ENCODE results near the gene PTPN5. TPM values are rescaled to one million over a fixed set of nuclear protein-coding genes. Genes with fewer than 3 reads are reported as not detected.

Gene PTPN5
- total RNA-seq, 2 experiments from 2014 or later, result not detected

DNA sequence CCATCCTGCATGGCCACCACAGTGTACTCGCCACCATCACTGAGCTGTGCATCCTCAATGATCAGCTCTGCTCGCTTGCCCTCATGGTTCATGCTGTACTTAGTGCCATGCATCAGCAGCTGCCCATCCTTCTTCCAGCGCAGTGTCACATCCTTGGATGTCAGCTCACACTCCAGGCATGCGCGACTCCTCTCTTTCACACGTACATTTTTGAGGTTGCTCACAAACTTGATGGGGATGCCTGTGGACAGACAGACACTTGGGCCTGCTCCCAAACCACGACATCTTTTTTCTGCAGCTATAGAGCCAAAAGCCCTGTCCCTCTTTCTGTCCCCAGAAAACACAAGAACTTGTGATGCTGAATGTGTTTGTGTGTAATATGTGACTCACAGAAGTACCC is 76.1 kb downstream of the PTPN5 start:
- no peaks in the 10 kb centered on the region for H3K79me2 ChIP-seq (ENCODE audit: insufficient read depth, low read depth, low read length)
- no peaks in the 10 kb centered on the region for H3K9me2 ChIP-seq (ENCODE audit: insufficient read depth, low read length)
- POLR2A ChIA-PET, result no interaction called here
- no peak for DNase-seq (ENCODE audit: low spot score)
- intact Hi-C loops (cut with micrococcal nuclease; ENCODE audit: unreplicated experiment), result no loop called here
- no peaks in the 10 kb centered on the region for H4K20me1 ChIP-seq (ENCODE audit: insufficient read depth, low read length)
- no peak overlapping the region for H3K4me2 ChIP-seq (ENCODE audit: low read length)
- no peaks in the 10 kb centered on the region for H3K9me3 ChIP-seq (ENCODE audit: low read length)
- TF ChIP-seq, protein P1, sequence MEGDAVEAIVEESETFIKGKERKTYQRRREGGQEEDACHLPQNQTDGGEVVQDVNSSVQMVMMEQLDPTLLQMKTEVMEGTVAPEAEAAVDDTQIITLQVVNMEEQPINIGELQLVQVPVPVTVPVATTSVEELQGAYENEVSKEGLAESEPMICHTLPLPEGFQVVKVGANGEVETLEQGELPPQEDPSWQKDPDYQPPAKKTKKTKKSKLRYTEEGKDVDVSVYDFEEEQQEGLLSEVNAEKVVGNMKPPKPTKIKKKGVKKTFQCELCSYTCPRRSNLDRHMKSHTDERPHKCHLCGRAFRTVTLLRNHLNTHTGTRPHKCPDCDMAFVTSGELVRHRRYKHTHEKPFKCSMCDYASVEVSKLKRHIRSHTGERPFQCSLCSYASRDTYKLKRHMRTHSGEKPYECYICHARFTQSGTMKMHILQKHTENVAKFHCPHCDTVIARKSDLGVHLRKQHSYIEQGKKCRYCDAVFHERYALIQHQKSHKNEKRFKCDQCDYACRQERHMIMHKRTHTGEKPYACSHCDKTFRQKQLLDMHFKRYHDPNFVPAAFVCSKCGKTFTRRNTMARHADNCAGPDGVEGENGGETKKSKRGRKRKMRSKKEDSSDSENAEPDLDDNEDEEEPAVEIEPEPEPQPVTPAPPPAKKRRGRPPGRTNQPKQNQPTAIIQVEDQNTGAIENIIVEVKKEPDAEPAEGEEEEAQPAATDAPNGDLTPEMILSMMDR (conservative IDR thresholded peaks at IDR 0.05; ENCODE audit: low read length), result no peak
- no peak for TF ChIP-seq EZH2phosphoT487 (IDR thresholded peaks at IDR 0.05; ENCODE audit: borderline replicate concordance, low read depth, low read length)
- H2AFZ ChIP-seq (ENCODE audit: low read length), result no peak overlapping the region
- BruUV-seq (replicated peaks), result no TSS peak
- H3K4me3 ChIP-seq (ENCODE audit: low read depth, low read length, poor library complexity, severe bottlenecking), result no peak overlapping the region
- CTCF ChIA-PET (ENCODE audit: unreplicated experiment), result interaction anchor here (1.1 kb wide), 1 partner anchor 16 kb away, joined by 4 read pairs; no protein-coding TSS in a partner anchor
- no peaks in the 10 kb centered on the region for H3K4me1 ChIP-seq (ENCODE audit: insufficient read depth, low read length, poor library complexity, severe bottlenecking)
- no peak overlapping the region for H3K27ac ChIP-seq (ENCODE audit: low read depth, low read length, poor library complexity, severe bottlenecking)
- H3K36me3 ChIP-seq (ENCODE audit: insufficient read depth, low read length), result no peaks in the 10 kb centered on the region

DNA sequence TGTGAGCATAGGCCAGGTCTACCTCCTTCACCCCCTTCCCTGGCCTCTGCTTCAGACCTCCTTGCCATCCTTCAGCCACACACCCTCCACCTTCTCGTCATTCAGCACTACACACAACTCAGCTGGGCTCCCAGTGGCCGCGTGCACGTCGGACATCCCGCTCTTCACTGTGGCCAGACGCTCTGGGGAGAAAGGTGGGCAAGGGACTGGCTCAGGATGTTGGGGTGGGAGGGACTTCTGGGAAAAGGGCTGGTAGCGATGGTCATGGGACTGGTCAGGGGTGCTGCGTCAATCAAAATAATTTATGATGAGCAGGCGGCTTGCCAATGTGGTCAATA is 77.2 kb downstream of the PTPN5 start:
- intact Hi-C loops (cut with micrococcal nuclease; ENCODE audit: unreplicated experiment), result no loop called here
- Histone ChIP-seq H3K4me2 (ENCODE audit: low read length) (no peak overlapping the region), H2AFZ (ENCODE audit: low read length) (no peak overlapping the region), H3K9me3 (ENCODE audit: low read length) (no peaks in the 10 kb centered on the region), H3K9me2 (ENCODE audit: insufficient read depth, low read length) (no peaks in the 10 kb centered on the region), H3K79me2 (ENCODE audit: insufficient read depth, low read depth, low read length) (no peaks in the 10 kb centered on the region), H3K4me3 (ENCODE audit: low read depth, low read length, poor library complexity, severe bottlenecking) (no peak overlapping the region), H3K4me1 (ENCODE audit: insufficient read depth, low read length, poor library complexity, severe bottlenecking) (no peaks in the 10 kb centered on the region), H4K20me1 (ENCODE audit: insufficient read depth, low read length) (no peaks in the 10 kb centered on the region), H3K36me3 (ENCODE audit: insufficient read depth, low read length) (no peaks in the 10 kb centered on the region), H3K27ac (ENCODE audit: low read depth, low read length, poor library complexity, severe bottlenecking) (no peak overlapping the region)
- BruUV-seq (replicated peaks), result no TSS peak
- ChIA-PET CTCF (ENCODE audit: unreplicated experiment) (interaction anchor here (0.5 kb wide), 1 partner anchor 48 kb away, joined by 3 read pairs; no protein-coding TSS in a partner anchor), POLR2A (no interaction called here)
- TF ChIP-seq, protein P1 (conservative IDR thresholded peaks at IDR 0.05; ENCODE audit: low read length), result no peak
- DNase-seq (ENCODE audit: low spot score), result no peak

DNA sequence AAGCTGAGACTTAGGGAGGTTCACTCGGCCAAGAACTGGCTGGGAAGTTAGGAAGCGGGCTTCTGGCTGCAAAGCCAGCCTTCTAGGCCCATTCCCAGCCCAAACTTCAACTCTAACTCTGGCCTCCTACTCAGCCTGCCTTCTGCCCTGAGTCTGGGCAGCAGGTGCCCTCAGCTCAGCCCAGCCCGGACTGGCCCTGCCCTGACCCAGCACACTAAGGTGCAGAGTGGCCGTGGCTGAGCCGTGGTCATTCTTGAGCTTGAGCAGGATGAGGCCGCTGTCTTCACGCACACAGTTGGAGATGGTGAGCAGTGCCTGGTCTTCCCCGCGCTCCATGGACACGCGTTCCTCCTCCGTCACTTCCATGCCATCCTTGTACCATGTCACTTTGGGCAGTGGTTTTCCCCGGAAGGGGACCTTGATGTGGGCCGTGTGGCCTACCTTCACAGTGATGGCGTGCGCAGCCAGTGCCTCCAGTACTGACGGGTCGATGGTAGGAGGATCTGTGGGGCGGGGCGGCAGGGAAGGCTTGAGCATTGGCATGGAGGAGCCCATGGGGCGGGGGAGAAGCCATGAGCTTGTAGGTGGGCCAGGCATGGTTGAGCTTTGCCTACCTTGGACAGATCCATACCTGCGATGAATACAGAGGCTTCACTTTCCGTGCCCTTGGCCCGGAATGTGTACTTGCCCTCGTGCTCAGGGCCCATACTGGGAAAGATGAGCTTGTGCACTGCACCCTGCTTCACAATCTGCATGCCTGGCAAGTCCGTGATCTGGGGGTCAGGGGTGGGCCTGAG is 77.8 kb downstream of the PTPN5 start:
- CTCF ChIA-PET (ENCODE audit: unreplicated experiment), result interaction anchor here (0.5 kb wide), 1 partner anchor 49 kb away, joined by 3 read pairs; no protein-coding TSS in a partner anchor
- no TSS peak for BruUV-seq (replicated peaks)
- POLR2A ChIA-PET, result no interaction called here

More for the DNA sequence above, 77.8 kb downstream of the PTPN5 start:
- no peak overlapping the region for H3K4me2 ChIP-seq (ENCODE audit: low read length)
- no peak overlapping the region for H2AFZ ChIP-seq (ENCODE audit: low read length)
- no peak for DNase-seq (ENCODE audit: low spot score)
- TF ChIP-seq EZH2phosphoT487 (IDR thresholded peaks at IDR 0.05; ENCODE audit: borderline replicate concordance, low read depth, low read length), result no peak
- TF ChIP-seq, protein P1 (conservative IDR thresholded peaks at IDR 0.05; ENCODE audit: low read length), result no peak
- H3K36me3 ChIP-seq (ENCODE audit: insufficient read depth, low read length), result no peaks in the 10 kb centered on the region
- H4K20me1 ChIP-seq (ENCODE audit: insufficient read depth, low read length), result no peaks in the 10 kb centered on the region
- H3K9me2 ChIP-seq (ENCODE audit: insufficient read depth, low read length), result no peaks in the 10 kb centered on the region
- no peaks in the 10 kb centered on the region for H3K4me1 ChIP-seq (ENCODE audit: insufficient read depth, low read length, poor library complexity, severe bottlenecking)
- no peak overlapping the region for H3K27ac ChIP-seq (ENCODE audit: low read depth, low read length, poor library complexity, severe bottlenecking)
- H3K79me2 ChIP-seq (ENCODE audit: insufficient read depth, low read depth, low read length), result no peaks in the 10 kb centered on the region
- no peak overlapping the region for H3K4me3 ChIP-seq (ENCODE audit: low read depth, low read length, poor library complexity, severe bottlenecking)
- H3K9me3 ChIP-seq (ENCODE audit: low read length), result no peaks in the 10 kb centered on the region
- intact Hi-C loops (cut with micrococcal nuclease; ENCODE audit: unreplicated experiment), result no loop called here
